Caco-2 (cell line): ENCODE results near the gene SAMD4A. TPM values are rescaled to one million over a fixed set of nuclear protein-coding genes. Genes with fewer than 3 reads are reported as not detected.

Experiments used
- BruUV-seq: library from RNA; stranded (reverse); fragments of 400-500 nt; replicated peaks from 2 replicates; lab custom pipeline; 2021; lab: Mats Ljungman, UMichigan
- CTCF ChIA-PET: fragments of 300-600 bp; sonication (Branson Sonifier 250); formaldehyde crosslinking; loops from one replicate; lab custom pipeline; 2022; ENCODE audit warnings: antibody characterized with exemption; lab: Charles Lee
- POLR2A ChIA-PET: fragments of 300-600 bp; sonication (Branson Sonifier 250); formaldehyde crosslinking; loops from one replicate; lab custom pipeline; 2022; ENCODE audit warnings: antibody characterized with exemption; lab: Charles Lee
- DNase-seq, 2 experiments: peaks; one replicate each; pipeline versions ENCODE4 v3.0.0 to v3.0.0-alpha.2; 2020 to 2022
- H3K27me3 ChIP-seq: replicated peaks from 2 replicates; pipeline ENCODE4 v1.6.0; 2011; ENCODE audit warnings: low read length; ENCODE audit not compliant: control insufficient read depth, insufficient read depth
- H3K36me3 ChIP-seq: 2 replicates; pipeline ENCODE4 v1.5.1; 2011; ENCODE audit warnings: low read length; ENCODE audit not compliant: control insufficient read depth, insufficient read depth
- H3K4me1 ChIP-seq: fragments of 250-450 bp; sonication (Bioruptor Pico); 2 replicates; pipeline ENCODE4 v1.5.1; 2020; ENCODE audit warnings: mild to moderate bottlenecking
- H3K4me3 ChIP-seq: 2 replicates; pipeline ENCODE4 v1.5.1; 2011; ENCODE audit warnings: low read depth, mild to moderate bottlenecking, control low read depth, low read length
- H3K9me3 ChIP-seq: fragments of 250-450 bp; sonication (Bioruptor Pico); 2 replicates; pipeline ENCODE4 v1.5.1; 2020; ENCODE audit warnings: mild to moderate bottlenecking, moderate library complexity
- H3K27ac Mint-ChIP-seq: one replicate; pipeline ENCODE4 v1.8.0; 2022; ENCODE audit warnings: mixed read lengths; ENCODE audit not compliant: unreplicated experiment
- H3K27me3 Mint-ChIP-seq: one replicate; pipeline ENCODE4 v1.8.0; 2022; ENCODE audit warnings: mixed read lengths; ENCODE audit not compliant: insufficient read depth, unreplicated experiment
- H3K36me3 Mint-ChIP-seq: one replicate; pipeline ENCODE4 v1.8.0; 2022; ENCODE audit warnings: mild to moderate bottlenecking, mixed read lengths; ENCODE audit not compliant: insufficient read depth, unreplicated experiment
- H3K4me1 Mint-ChIP-seq: one replicate; pipeline ENCODE4 v1.8.0; 2022; ENCODE audit warnings: low read depth, mixed read lengths; ENCODE audit not compliant: unreplicated experiment
- H3K4me3 Mint-ChIP-seq: one replicate; pipeline ENCODE4 v1.8.0; 2022; ENCODE audit warnings: mild to moderate bottlenecking, moderate library complexity, mixed read lengths; ENCODE audit not compliant: unreplicated experiment
- H3K9me3 Mint-ChIP-seq: one replicate; pipeline ENCODE4 v1.8.0; 2022; ENCODE audit warnings: mixed read lengths; ENCODE audit not compliant: unreplicated experiment
- intact Hi-C: fragments of 100-400 bp; cut with micrococcal nuclease; formaldehyde crosslinking; loops from one replicate; pipeline ENCODE4 v1.10.0; 2022; ENCODE audit not compliant: unreplicated experiment
- total RNA-seq: library from RNA; stranded (reverse); gene quantifications from 2 replicates; pipeline ENCODE4 v1.2.3, GENCODE V29; 2022
- TF ChIP-seq, protein P1 (sequence below), 2 experiments: fragments of 200-600 bp in 1 of 2; IDR thresholded peaks; 1 replicate in 1 of 2; 2 replicates in 1 of 2; pipeline versions ENCODE4 v1.5.1 to v1.8.0; 2011 to 2022; ENCODE audit warnings: antibody characterized with exemption in 1 of 2, control low read depth in 1 of 2, inconsistent platforms in 1 of 2, low read depth in 1 of 2, low read length in 1 of 2, mild to moderate bottlenecking in 1 of 2, moderate library complexity in 1 of 2; ENCODE audit not compliant: insufficient read depth in 1 of 2, severe bottlenecking in 1 of 2, unreplicated experiment in 1 of 2

The SAMD4A gene
- total RNA-seq, 1 experiment from 2014 or later, result 60.8 TPM

DNA sequence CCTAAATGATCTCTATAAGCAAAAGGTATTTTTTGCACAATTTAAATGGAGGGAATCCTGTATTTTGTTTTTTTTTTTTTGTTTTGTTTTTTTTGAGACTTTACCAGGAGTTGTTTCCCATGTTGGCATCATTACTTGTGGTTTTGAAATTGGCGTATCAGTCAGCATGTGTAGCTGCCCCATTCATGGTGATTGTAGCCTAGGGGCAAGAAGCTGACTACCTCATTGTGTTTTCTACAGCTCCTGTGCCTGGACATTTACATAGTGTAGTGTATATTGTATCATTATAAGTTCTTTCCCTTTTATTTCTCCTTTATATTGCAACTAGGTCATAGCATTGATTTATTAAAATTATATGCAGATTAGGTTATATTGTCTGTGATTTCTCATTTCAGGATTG lies 24.5 kb downstream of the SAMD4A start:
- H3K4me1 Mint-ChIP-seq, result peaks cover 11% of the 10 kb centered on the region
- intact Hi-C loops, result no loop called here
- Histone ChIP-seq H3K36me3 (no peaks in the 10 kb centered on the region), H3K4me3 (no peak overlapping the region), H3K27me3 (no peaks in the 10 kb centered on the region), H3K9me3 (no peaks in the 10 kb centered on the region), H3K4me1 (no peaks in the 10 kb centered on the region; the same call in 1 of the 2 replicates)
- no peak for DNase-seq
- TF ChIP-seq, protein P1, sequence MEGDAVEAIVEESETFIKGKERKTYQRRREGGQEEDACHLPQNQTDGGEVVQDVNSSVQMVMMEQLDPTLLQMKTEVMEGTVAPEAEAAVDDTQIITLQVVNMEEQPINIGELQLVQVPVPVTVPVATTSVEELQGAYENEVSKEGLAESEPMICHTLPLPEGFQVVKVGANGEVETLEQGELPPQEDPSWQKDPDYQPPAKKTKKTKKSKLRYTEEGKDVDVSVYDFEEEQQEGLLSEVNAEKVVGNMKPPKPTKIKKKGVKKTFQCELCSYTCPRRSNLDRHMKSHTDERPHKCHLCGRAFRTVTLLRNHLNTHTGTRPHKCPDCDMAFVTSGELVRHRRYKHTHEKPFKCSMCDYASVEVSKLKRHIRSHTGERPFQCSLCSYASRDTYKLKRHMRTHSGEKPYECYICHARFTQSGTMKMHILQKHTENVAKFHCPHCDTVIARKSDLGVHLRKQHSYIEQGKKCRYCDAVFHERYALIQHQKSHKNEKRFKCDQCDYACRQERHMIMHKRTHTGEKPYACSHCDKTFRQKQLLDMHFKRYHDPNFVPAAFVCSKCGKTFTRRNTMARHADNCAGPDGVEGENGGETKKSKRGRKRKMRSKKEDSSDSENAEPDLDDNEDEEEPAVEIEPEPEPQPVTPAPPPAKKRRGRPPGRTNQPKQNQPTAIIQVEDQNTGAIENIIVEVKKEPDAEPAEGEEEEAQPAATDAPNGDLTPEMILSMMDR (IDR thresholded peaks at IDR 0.05; ENCODE audit: insufficient read depth in 1 of 2, low read depth in 1 of 2, low read length in 1 of 2, severe bottlenecking in 1 of 2, unreplicated experiment in 1 of 2), result no peak
- no TSS peak for BruUV-seq
- H3K9me3 Mint-ChIP-seq, result no peaks in the 10 kb centered on the region
- no peak overlapping the region for H3K4me3 Mint-ChIP-seq
- ChIA-PET CTCF (no interaction called here), POLR2A (no interaction called here)
- H3K27ac Mint-ChIP-seq, result no peak overlapping the region
- H3K27me3 Mint-ChIP-seq, result no peaks in the 10 kb centered on the region
- H3K36me3 Mint-ChIP-seq, result peaks cover 16% of the 10 kb centered on the region

DNA sequence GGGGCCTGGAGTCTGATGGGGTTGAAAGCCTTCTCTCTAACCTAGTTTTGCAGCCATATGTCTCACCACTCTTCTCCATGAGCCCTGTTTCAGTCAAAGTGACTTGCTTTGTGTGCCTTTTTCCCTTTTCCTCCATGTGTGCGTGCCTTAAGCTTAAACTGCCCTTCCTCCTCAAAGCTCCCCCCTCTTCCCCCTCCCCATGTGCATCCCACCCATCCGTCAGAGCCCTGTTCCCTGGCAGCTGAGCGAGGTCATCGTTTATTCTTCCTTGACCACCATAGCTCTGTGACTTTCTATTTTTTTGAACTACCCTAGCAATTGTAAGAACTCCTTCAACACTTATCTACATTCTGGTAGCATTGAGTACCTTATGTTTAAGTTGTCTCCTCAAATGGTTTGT lies 24.9 kb downstream of the SAMD4A start:
- intact Hi-C loops, result no loop called here
- no peaks in the 10 kb centered on the region for H3K9me3 ChIP-seq
- ChIA-PET CTCF (no interaction called here), POLR2A (no interaction called here)
- Mint-ChIP-seq H3K9me3 (no peaks in the 10 kb centered on the region), H3K27me3 (no peaks in the 10 kb centered on the region), H3K27ac (no peak overlapping the region), H3K36me3 (peaks cover 12% of the 10 kb centered on the region), H3K4me3 (no peak overlapping the region), H3K4me1 (peaks cover 11% of the 10 kb centered on the region)
- no peaks in the 10 kb centered on the region; the same call in 1 of the 2 replicates for H3K4me1 ChIP-seq
- no peak overlapping the region for H3K4me3 ChIP-seq
- H3K36me3 ChIP-seq, result no peaks in the 10 kb centered on the region
- no peaks in the 10 kb centered on the region for H3K27me3 ChIP-seq
- TF ChIP-seq, protein P1 (IDR thresholded peaks at IDR 0.05; ENCODE audit: insufficient read depth in 1 of 2, low read depth in 1 of 2, low read length in 1 of 2, severe bottlenecking in 1 of 2, unreplicated experiment in 1 of 2), result no peak
- DNase-seq, result no peak
- BruUV-seq, result no TSS peak

DNA sequence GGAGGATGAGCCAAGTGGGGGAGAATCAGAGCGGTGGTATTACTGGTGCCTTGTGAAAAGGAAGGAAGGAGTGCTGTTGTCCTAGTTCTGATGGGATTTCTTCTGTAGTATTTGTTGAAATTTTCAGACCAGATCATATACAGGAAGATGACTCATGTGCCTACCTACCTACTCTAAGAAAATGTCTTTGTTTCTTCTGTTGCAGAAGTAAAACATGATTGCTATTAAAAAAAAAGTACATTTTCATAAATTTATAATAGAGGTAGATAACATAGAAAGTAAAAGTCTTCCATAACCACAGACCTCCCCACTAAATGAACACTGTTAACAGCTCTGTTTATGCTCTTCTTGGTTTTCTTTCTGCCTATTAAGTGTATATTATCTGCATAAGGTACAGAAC lies 26.9 kb downstream of the SAMD4A start:
- CTCF ChIA-PET, result no interaction called here
- Mint-ChIP-seq H3K9me3 (no peaks in the 10 kb centered on the region), H3K27ac (no peak overlapping the region), H3K27me3 (no peaks in the 10 kb centered on the region), H3K4me3 (no peak overlapping the region), H3K4me1 (no peaks in the 10 kb centered on the region), H3K36me3 (peaks cover 6% of the 10 kb centered on the region)
- DNase-seq, result no peak
- Histone ChIP-seq H3K9me3 (no peaks in the 10 kb centered on the region), H3K4me3 (no peak overlapping the region), H3K4me1 (peaks cover 5% of the 10 kb centered on the region; the same call in 1 of the 2 replicates), H3K36me3 (no peaks in the 10 kb centered on the region), H3K27me3 (no peaks in the 10 kb centered on the region)
- POLR2A ChIA-PET, result no interaction called here
- BruUV-seq, result no TSS peak
- TF ChIP-seq, protein P1 (IDR thresholded peaks at IDR 0.05; ENCODE audit: insufficient read depth in 1 of 2, low read depth in 1 of 2, low read length in 1 of 2, severe bottlenecking in 1 of 2, unreplicated experiment in 1 of 2), result no peak
- intact Hi-C loops, result no loop called here
